HG02870 (cell line): ENCODE results near the gene AVPR2.

ENCODE experiments used
- ATAC-seq: cut with Tn5 transposase; IDR thresholded peaks from one replicate; pipeline ENCODE4 v1.9.1; 2021; ENCODE audit warnings: mild to moderate bottlenecking, moderate library complexity; ENCODE audit not compliant: unreplicated experiment

AVPR2 gene

DNA sequence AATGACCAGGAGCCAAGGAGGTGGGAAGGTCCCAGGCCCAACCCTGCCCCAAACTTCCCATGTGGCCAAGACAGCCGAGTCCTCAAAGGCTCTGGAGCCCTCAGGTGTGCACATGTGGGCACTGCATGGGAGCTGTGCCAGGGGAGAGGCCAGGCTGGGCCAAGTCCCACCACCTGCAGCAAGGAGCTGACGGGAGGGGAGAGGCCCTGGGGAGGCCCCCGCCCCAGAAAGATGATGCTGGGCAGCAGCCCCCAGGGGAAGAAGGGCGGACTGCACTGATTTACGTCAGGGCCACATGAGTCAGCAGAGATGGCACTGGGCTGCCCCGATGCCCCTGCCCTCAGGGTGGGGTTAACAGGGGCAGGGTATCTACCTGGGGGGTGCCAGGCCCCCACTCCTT is 19.9 kb upstream of the AVPR2 start:
- no peak for ATAC-seq

- no peak for ATAC-seq
These were observed 19.2 kb upstream of the AVPR2 start for GRCh38 chrX:153885208-153885787.

DNA sequence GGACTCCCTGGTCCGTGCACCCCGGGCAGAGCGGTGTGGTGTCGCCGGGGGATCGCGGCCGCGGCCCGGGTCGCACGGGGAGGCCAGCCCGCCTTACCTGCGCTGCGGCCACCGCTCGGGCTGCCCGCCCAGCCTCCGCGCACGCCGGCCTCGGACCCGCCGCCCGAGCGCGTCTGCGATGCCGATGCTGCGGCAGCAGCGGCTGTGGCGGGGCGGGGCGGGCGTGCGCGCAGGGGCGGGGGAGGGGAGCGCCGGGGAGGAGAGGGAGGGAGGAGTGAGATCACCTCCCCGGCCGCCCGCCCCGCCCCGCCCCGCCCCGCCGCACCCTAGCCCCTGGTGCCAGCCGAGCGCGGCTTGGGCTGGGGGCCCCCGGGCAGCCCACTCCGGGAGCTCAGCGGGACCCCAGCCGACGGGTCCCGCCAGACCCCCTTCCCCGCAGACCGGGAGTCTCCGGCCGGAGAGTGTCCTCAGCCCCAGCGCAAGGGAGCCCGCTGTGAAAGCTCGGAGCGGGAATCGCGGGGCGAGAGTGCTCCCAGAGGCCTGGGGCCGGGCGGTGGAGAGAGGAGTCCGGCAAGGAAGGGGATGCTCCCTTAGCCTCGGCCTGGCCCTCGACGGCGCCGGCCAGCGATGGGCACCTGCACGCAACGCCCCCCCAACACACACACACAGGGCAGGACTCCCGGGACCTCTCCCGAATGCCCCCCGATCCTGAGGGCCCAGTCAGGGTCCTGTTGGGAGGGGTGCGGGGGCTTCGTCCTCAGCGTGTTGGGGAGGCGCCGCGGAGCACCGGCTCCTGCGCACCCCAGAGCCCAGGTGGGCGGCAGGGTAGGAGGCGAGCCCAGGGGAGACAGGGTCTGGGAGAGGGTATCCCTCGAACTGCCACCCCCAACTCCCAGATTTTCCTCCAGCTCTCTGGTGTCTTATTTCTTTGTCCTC is 18.2 kb upstream of the AVPR2 start, which contains the start of gene L1CAM:
Gene L1CAM (minus strand): TSS at position 206 of the 936 bp plus-strand sequence. CDS start 10,337 bp downstream, outside the sequence.
- no peak for ATAC-seq

DNA sequence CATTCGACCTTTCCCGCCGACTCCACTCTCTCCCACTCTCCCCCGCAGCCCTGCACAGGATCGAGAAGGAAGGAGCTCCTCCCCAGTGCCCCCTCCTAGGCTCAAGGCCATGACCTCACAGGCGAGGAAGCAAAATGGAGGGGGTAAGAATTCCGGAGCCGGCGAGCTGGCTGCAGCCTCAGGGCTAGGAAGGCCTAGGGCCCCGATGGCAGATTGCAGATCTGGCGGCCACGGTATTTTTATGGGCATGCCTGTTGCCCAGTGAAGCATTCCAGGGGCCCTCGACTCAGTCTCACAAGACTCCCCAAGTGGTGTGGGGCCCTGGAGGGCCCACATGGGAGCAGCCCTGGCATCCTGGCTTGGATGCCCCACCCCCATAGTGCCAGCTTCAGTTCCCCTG is 17.6 kb upstream of the AVPR2 start:
- ATAC-seq: no peak

DNA sequence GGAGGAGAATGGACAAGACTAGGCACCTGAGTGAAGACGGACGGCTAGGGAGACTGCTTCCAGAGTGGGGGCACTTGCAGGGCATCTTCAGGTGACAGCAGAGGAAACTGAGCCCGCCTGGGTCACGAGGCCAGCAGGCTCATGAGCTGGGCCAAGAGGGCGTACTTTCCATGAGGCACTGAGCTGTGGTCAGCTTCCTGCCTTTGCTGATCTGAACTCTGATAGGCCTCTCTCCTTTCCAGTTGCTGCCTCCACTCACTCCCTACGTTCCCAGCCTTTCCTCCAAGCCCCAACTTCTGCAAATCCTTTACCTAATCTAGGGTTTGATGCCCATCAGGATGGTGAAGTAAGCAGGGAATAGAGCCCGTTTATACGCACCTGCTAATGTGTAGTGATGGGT is 17.1 kb upstream of the AVPR2 start:
- ATAC-seq: no peak

- ATAC-seq: no peak
These were observed 16.1 kb upstream of the AVPR2 start for GRCh38 chrX:153888344-153888743.

DNA sequence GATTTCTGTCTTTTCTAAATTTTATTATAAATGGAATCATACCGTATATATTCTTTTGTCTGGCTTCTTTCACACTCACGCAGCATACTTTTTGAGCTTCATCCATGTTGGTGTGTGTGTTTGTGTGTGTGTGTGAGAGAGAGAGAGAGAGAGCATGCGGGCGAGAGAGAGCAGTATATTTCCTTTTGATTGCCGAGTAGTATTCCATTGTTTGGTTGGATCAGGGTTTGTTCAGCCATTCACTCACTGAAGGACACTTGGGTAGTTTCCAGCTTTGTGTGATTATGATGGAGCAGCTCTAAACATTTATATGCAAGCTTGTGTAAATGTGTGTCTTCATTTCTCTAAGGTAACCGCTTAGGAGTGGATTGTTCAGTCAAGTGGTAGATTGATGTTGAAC is 15.3 kb upstream of the AVPR2 start:
- no peak for ATAC-seq

DNA sequence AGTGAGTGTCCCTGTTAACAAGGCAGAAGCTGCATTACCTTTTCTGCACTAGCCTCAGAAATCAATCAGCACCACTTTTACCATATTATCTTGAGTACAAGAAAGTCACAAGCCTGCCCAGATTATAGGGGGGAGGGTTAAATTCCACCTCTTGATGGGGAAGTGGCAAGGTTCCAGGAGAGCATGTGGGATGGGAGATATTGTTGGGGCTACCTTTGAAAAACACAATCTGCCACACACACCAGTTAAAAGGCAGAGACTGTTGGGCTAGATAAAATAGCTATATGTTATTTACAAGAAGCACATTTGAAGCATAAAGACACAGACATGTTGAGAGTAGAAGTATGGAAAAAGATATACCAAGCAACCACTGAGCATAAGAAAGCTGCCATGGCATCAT is 6.6 kb upstream of the AVPR2 start:
- no peak for ATAC-seq

GRCh38 chrX:153900831-153901752 is 3.4 kb upstream of the AVPR2 start:
- peak; percentile 71 for ATAC-seq

DNA sequence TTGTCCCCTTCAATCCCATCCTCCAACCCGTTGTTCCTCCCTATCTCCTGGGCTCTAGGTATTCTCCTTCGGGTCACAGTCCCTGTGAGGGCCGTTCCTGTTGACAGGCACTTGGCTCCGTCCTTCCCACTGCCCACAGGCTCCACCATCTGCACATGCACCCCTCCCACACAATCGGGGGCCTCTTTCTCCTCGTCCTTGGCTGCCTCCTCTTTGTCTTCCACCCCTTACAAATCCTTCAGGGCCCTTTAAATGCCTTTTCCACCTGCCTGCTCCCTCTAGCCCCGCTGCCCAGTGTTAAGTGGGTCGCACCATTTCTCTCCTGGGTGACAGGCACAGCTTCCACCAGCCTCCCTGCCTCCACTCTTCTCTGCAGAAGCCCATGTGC is 2.7 kb upstream of the AVPR2 start:
- ATAC-seq: no peak

GRCh38 chrX:153902385-153902784 is 2.1 kb upstream of the AVPR2 start:
- no peak for ATAC-seq

- ATAC-seq: no peak
These were observed 1.1 kb upstream of the AVPR2 start for GRCh38 chrX:153903238-153903980.

DNA sequence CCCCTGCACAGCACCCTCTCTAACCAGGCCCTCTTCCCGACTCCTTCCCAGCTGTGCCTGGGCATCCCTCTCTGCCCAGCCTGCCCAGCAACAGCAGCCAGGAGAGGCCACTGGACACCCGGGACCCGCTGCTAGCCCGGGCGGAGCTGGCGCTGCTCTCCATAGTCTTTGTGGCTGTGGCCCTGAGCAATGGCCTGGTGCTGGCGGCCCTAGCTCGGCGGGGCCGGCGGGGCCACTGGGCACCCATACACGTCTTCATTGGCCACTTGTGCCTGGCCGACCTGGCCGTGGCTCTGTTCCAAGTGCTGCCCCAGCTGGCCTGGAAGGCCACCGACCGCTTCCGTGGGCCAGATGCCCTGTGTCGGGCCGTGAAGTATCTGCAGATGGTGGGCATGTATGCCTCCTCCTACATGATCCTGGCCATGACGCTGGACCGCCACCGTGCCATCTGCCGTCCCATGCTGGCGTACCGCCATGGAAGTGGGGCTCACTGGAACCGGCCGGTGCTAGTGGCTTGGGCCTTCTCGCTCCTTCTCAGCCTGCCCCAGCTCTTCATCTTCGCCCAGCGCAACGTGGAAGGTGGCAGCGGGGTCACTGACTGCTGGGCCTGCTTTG is 1.1 kb downstream of the AVPR2 start:
- no peak for ATAC-seq

DNA sequence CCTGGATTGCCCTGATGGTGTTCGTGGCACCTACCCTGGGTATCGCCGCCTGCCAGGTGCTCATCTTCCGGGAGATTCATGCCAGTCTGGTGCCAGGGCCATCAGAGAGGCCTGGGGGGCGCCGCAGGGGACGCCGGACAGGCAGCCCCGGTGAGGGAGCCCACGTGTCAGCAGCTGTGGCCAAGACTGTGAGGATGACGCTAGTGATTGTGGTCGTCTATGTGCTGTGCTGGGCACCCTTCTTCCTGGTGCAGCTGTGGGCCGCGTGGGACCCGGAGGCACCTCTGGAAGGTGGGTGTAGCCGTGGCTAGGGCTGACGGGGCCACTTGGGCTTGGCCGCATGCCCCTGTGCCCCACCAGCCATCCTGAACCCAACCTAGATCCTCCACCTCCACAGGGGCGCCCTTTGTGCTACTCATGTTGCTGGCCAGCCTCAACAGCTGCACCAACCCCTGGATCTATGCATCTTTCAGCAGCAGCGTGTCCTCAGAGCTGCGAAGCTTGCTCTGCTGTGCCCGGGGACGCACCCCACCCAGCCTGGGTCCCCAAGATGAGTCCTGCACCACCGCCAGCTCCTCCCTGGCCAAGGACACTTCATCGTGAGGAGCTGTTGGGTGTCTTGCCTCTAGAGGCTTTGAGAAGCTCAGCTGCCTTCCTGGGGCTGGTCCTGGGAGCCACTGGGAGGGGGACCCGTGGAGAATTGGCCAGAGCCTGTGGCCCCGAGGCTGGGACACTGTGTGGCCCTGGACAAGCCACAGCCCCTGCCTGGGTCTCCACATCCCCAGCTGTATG is 1.8 kb downstream of the AVPR2 start:
- no peak for ATAC-seq

DNA sequence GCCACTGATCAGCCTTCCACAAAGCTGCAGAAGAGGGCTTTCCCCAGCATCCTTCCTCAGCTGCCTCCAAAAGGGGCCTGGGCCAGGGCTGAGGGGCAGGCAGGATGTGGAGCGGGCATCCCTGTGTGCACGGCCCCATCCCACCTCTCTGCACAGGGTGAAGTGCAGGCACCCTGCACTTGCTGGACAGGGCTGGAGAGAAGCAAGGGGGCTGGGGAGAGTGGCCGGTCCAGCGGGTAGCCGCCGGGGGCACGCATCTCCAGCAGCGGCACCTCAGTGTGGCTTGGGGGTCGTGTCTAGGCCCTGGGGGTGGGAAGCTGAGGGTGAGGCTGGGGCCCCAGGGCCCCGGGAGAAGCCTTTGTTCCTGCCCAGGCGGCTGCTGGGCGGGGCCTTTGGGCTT is 3.0 kb downstream of the AVPR2 start:
- no peak for ATAC-seq

- no peak for ATAC-seq
These were observed 3.9 kb downstream of the AVPR2 start for GRCh38 chrX:153908219-153908860.

- peak; percentile 42 for ATAC-seq
These were observed 4.8 kb downstream of the AVPR2 start for GRCh38 chrX:153909024-153909979.

- ATAC-seq: no peak
These were observed 5.5 kb downstream of the AVPR2 start for GRCh38 chrX:153909980-153910360.
